Kidney (tissue), 14 donors: ENCODE measurements around the gene SLC9A1. TPM values are rescaled to one million over a fixed set of nuclear protein-coding genes. Genes with fewer than 3 reads are reported as not detected.

Experiments
- DNase-seq, 5 donors: peaks; one replicate each; pipeline ENCODE4 v3.0.0-alpha.2; 2013 to 2020
- FAIRE-seq: peaks from 2 replicates; lab custom pipeline; 2012; peaks lifted over from hg19 to GRCh38; lab: Jason Lieb, UNC
- H3K27ac ChIP-seq, 2 donors: one replicate each; pipeline ENCODE4 v1.7.0; 2013; ENCODE audit warnings: low read depth in 2 of 2, low read length in 2 of 2, inconsistent platforms in 1 of 2
- H3K27me3 ChIP-seq: one replicate; pipeline ENCODE4 v1.7.1; 2013; ENCODE audit warnings: low read length, inconsistent platforms; ENCODE audit not compliant: control insufficient read depth, insufficient read depth
- H3K36me3 ChIP-seq, 3 donors: one replicate each; pipeline versions ENCODE4 v1.7.0 to v1.7.1; 2013; ENCODE audit warnings: low read length in 3 of 3, control low read depth in 1 of 3, inconsistent platforms in 1 of 3; ENCODE audit not compliant: insufficient read depth in 3 of 3, control insufficient read depth in 2 of 3
- H3K4me1 ChIP-seq, 3 donors: one replicate each; pipeline versions ENCODE4 v1.7.0 to v1.7.1; 2013; ENCODE audit warnings: low read length in 3 of 3, inconsistent platforms in 1 of 3, low read depth in 1 of 3; ENCODE audit not compliant: control insufficient read depth in 2 of 3, insufficient read depth in 2 of 3
- H3K4me3 ChIP-seq, 3 donors: one replicate each; pipeline versions ENCODE4 v1.7.0 to v1.8.1; 2013; ENCODE audit warnings: low read length in 3 of 3, control low read depth in 1 of 3, inconsistent platforms in 1 of 3
- H3K9ac ChIP-seq, 3 donors: one replicate each; pipeline versions ENCODE4 v1.7.0 to v1.7.1; 2013; ENCODE audit warnings: low read length in 3 of 3, control low read depth in 1 of 3, inconsistent platforms in 1 of 3
- H3K9me3 ChIP-seq, 3 donors: one replicate each; pipeline versions ENCODE4 v1.7.0 to v1.7.1; 2013; ENCODE audit warnings: low read length in 3 of 3, control low read depth in 1 of 3, inconsistent platforms in 1 of 3; ENCODE audit not compliant: control insufficient read depth in 2 of 3, insufficient read depth in 1 of 3
- intact Hi-C: fragments of 100-400 bp; cut with DNase I; formaldehyde crosslinking; loops from one replicate; pipeline ENCODE4 v1.11.1; 2022
- polyA plus RNA-seq: library from polyadenylated mRNA; stranded (reverse); fragments of 350-450 nt; fragmentation: Illumina TruSeq; extraction: RNeasy Lipid Tissue Mini Kit (QIAGEN cat#74804); gene quantifications from one replicate; pipeline ENCODE4 v1.2.3, GENCODE V29; 2014; ENCODE audit warnings: low read depth, low replicate concordance; ENCODE audit not compliant: insufficient read depth
- total RNA-seq: library from RNA; stranded (reverse); fragmentation: NEBNext Ultra II Directional; extraction: Animal tissue kit (Norgen Biotek cat#: 25700); gene quantifications from one replicate; pipeline ENCODE4 v1.2.1, GENCODE V29; 2021
- TF ChIP-seq, protein P1 (sequence below): IDR thresholded peaks from 3 replicates; pipeline ENCODE4 v1.5.1; 2012; ENCODE audit warnings: mild to moderate bottlenecking, moderate library complexity, borderline replicate concordance; ENCODE audit not compliant: insufficient read depth; ENCODE audit errors: extremely low read depth
- donor health status: control.
- donor health status: control.
- donor health status: control.
- donor health status: control.
- donor health status: control.
- donor health status: DM: yes; HTN: yes; CAD: no.
- donor health status: Normal renal cell carcinoma (clear cell type).

Gene SLC9A1
- total and polyA plus RNA-seq, 2 donors from 2014 or later: 19.3 to 29.8 TPM

DNA sequence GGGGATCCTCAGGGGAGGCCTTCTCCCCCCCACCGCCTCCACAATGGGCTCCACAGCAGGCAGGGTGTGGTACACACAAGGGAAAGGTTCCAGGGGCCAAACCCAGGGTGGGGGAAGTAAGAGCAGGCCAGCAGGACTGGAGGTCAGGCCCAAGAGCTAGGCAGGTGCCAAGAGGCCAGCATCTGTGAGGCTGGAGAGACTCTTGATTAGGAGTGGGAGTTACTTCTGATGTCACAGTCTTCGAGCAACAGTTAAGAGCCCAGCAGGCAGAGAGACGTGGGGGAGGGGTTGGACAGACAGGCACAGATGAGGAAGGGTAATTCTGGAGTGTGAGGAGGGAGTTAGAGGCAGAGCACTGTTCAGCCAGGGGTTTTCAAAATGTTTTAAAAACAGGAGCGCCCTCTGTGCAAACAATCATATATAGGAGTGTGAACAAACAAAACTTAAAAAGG lies 55.8 kb downstream of the SLC9A1 start:
- H3K4me1 ChIP-seq: peaks cover 0 to 4% (median 3%) of the 10 kb centered on the region in 3 donors
- H3K36me3 ChIP-seq: no peaks in the 10 kb centered on the region
- peak in 4 of 5 donors; percentile 77 to 90 (median 86) for DNase-seq
- no peak for FAIRE-seq
- H3K27ac ChIP-seq: peak overlapping the region in 1 of 2 donors; percentile 59
- H3K27me3 ChIP-seq: no peaks in the 10 kb centered on the region
- TF ChIP-seq, protein P1, sequence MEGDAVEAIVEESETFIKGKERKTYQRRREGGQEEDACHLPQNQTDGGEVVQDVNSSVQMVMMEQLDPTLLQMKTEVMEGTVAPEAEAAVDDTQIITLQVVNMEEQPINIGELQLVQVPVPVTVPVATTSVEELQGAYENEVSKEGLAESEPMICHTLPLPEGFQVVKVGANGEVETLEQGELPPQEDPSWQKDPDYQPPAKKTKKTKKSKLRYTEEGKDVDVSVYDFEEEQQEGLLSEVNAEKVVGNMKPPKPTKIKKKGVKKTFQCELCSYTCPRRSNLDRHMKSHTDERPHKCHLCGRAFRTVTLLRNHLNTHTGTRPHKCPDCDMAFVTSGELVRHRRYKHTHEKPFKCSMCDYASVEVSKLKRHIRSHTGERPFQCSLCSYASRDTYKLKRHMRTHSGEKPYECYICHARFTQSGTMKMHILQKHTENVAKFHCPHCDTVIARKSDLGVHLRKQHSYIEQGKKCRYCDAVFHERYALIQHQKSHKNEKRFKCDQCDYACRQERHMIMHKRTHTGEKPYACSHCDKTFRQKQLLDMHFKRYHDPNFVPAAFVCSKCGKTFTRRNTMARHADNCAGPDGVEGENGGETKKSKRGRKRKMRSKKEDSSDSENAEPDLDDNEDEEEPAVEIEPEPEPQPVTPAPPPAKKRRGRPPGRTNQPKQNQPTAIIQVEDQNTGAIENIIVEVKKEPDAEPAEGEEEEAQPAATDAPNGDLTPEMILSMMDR: no peak
- H3K4me3 ChIP-seq: no peak overlapping the region
- intact Hi-C loops: no loop called here
- no peaks in the 10 kb centered on the region for H3K9me3 ChIP-seq
- no peak overlapping the region for H3K9ac ChIP-seq

GRCh38 chr1:27098431-27099134 lies 56.3 kb downstream of the SLC9A1 start:
- H3K4me1 ChIP-seq: peaks cover 0 to 4% (median 3%) of the 10 kb centered on the region in 3 donors
- H3K27ac ChIP-seq: peak overlapping the region in 1 of 2 donors; percentile 59

GRCh38 chr1:27097484-27097917 lies 57.4 kb downstream of the SLC9A1 start:
- no peaks in the 10 kb centered on the region for H3K36me3 ChIP-seq
- H3K4me3 ChIP-seq: no peak overlapping the region
- DNase-seq: peak; percentile 76 to 89 (median 84)
- H3K27me3 ChIP-seq: no peaks in the 10 kb centered on the region
- H3K27ac ChIP-seq: no peak overlapping the region
- no peak overlapping the region for H3K9ac ChIP-seq
- TF ChIP-seq, protein P1: peak; percentile 95
- FAIRE-seq: peak; percentile 76
- intact Hi-C loops: no loop called here
- H3K9me3 ChIP-seq: no peaks in the 10 kb centered on the region
- H3K4me1 ChIP-seq: peaks cover 0 to 4% (median 3%) of the 10 kb centered on the region in 3 donors

More at GRCh38 chr1:27098431-27099134, 56.3 kb downstream of the SLC9A1 start:
- TF ChIP-seq, protein P1: no peak
- H3K36me3 ChIP-seq: no peaks in the 10 kb centered on the region
- no peak for FAIRE-seq
- no peak overlapping the region for H3K4me3 ChIP-seq
- H3K9ac ChIP-seq: no peak overlapping the region
- no peaks in the 10 kb centered on the region for H3K27me3 ChIP-seq
- peak in 2 of 5 donors; percentile 22 to 55 for DNase-seq
- intact Hi-C loops: no loop called here
- no peaks in the 10 kb centered on the region for H3K9me3 ChIP-seq
